Cardiac muscle cell (in vitro differentiated cells and primary cell): ENCODE data around the gene ZBTB12. TPM values are rescaled to one million over a fixed set of nuclear protein-coding genes. Genes with fewer than 3 reads are reported as not detected.

Source experiments
- DNase-seq, 2 donors: peaks; one replicate each; pipeline versions ENCODE4 v3.0.0 to v3.0.0-alpha.2; 2010 to 2017; ENCODE audit warnings: low read depth in 1 of 2, low spot score in 1 of 2
- H3K27ac ChIP-seq: fragments of 200-600 bp; sonication (generic); 2 replicates; pipeline ENCODE4 v1.5.1; 2016
- H3K27me3 ChIP-seq: fragments of 200-600 bp; sonication (generic); 2 replicates; pipeline ENCODE4 v1.6.0; 2016; ENCODE audit warnings: control low read depth
- H3K36me3 ChIP-seq: fragments of 200-600 bp; sonication (generic); 2 replicates; pipeline ENCODE4 v1.5.1; 2016; ENCODE audit warnings: control low read depth
- H3K4me1 ChIP-seq: fragments of 200-600 bp; sonication (generic); 2 replicates; pipeline ENCODE4 v1.8.1; 2017; ENCODE audit warnings: low read depth, mild to moderate bottlenecking, mixed run types
- H3K4me3 ChIP-seq: fragments of 200-600 bp; sonication (generic); 2 replicates; pipeline ENCODE4 v1.5.1; 2016; ENCODE audit warnings: mild to moderate bottlenecking
- H3K9me3 ChIP-seq: fragments of 200-600 bp; sonication (generic); 2 replicates; pipeline ENCODE4 v1.5.1; 2017; ENCODE audit warnings: low read depth, mild to moderate bottlenecking, control low read depth
- polyA plus RNA-seq: library from polyadenylated mRNA; unstranded; fragments of >200 nt; fragmentation: Nextera tagmentation; extraction: Ambion mirVana; gene quantifications from 2 replicates; pipeline ENCODE4 v1.2.1, GENCODE V29; 2016
- total RNA-seq: library from RNA; depleted of rRNA; stranded (reverse); fragments of >200 nt; gene quantifications from 2 replicates; pipeline ENCODE4 v1.2.3, GENCODE V29; 2016
- TF ChIP-seq, protein P1 (sequence below): IDR thresholded peaks from 2 replicates; pipeline ENCODE4 v1.5.1; 2012; ENCODE audit warnings: low read depth, mild to moderate bottlenecking, low read length

Gene ZBTB12
- total and polyA plus RNA-seq, 2 experiments from 2014 or later = 32.0 TPM; not detected in 1

DNA sequence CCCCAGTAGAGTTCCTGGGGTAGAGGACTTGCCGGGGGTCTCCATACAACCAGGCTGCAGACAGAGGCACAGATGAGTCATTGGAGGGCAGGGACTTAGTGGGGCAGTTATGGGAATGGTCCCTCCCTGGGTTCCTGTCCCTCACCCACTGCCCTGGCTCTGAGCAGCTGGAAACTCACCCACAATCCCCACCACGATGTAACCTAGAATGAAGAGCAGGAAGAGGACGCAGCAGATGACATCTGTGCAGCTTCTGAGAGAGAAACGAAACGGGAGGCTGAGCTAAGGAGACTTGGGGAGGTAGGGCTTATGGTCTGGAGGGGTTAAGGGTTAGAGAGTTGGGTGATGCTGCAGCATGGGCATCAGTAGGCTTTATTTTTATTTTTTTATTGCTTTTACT, 26.0 kb downstream of the ZBTB12 start:
- DNase-seq = no peak
- no peaks in the 10 kb centered on the region for H3K4me1 ChIP-seq
- TF ChIP-seq, protein P1, sequence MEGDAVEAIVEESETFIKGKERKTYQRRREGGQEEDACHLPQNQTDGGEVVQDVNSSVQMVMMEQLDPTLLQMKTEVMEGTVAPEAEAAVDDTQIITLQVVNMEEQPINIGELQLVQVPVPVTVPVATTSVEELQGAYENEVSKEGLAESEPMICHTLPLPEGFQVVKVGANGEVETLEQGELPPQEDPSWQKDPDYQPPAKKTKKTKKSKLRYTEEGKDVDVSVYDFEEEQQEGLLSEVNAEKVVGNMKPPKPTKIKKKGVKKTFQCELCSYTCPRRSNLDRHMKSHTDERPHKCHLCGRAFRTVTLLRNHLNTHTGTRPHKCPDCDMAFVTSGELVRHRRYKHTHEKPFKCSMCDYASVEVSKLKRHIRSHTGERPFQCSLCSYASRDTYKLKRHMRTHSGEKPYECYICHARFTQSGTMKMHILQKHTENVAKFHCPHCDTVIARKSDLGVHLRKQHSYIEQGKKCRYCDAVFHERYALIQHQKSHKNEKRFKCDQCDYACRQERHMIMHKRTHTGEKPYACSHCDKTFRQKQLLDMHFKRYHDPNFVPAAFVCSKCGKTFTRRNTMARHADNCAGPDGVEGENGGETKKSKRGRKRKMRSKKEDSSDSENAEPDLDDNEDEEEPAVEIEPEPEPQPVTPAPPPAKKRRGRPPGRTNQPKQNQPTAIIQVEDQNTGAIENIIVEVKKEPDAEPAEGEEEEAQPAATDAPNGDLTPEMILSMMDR = no peak
- no peaks in the 10 kb centered on the region for H3K27me3 ChIP-seq
- H3K9me3 ChIP-seq = no peaks in the 10 kb centered on the region
- H3K36me3 ChIP-seq = peaks cover 11% of the 10 kb centered on the region
- H3K4me3 ChIP-seq = no peak overlapping the region
- H3K27ac ChIP-seq = no peak overlapping the region

DNA sequence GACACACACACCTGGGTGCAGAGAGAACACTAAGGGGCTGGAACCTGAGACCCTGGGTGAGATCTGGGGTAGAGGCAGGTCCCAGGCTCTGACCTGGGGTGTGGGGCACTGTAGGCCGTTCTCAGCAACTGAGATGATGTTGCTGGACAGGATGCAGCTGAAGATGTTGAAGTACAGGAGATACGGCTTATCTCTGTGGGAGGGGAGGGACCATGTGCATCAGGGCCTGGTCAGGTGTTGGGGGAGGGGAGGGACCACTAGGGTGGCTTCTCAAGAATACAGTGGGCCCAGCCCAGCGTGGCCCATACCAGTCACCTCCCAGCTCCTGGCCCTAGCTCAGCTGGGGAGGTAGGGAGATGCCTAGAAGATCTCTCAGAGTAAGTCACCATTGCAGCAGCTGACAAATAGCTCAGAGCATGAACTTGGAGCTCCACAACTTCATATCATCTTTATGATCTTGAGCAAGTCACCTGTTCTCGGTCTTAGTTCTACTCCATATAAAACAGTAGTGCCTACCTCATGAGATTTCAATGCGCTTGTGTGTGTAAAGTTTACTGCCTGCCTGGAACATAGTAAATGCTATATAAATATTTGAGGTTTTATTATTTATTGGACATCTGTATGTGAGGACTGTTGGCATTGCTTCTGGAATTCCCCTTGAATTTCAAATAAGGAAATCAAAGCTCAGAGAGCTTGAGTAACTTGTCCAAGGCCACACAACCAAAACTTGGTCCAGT, 26.9 kb downstream of the ZBTB12 start:
- Histone ChIP-seq H3K36me3 (peaks cover 4% of the 10 kb centered on the region), H3K4me1 (no peaks in the 10 kb centered on the region), H3K9me3 (no peaks in the 10 kb centered on the region), H3K27me3 (no peaks in the 10 kb centered on the region), H3K27ac (no peak overlapping the region), H3K4me3 (no peak overlapping the region)
- DNase-seq = no peak
- TF ChIP-seq, protein P1 = no peak

DNA sequence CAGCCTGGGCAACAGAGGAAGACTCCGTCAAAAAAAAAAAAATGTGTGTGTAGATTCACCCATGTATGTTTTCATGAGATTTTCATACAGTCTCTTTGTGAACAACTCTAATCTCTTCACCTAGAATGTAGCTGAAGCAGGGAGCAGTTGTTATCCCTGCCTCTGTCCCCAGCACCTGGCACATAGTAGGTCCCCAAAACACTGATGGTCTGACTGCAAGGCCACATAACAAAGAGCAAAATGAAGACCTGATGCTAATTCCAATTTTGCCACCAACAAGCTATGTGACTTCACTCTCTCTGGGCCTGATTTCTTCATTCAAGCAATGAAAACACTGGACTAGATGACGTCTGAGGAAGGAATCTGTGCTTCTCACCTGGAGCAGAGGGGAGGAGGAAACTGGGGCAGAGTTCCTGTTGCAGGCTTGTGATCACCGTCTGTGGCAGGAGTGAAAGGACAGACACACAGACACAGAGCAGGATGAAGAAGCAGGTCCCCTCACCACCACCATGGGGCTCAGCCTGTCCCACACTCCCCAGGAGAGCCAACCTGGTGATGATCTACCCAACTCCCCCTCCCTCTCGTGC, 27.7 kb downstream of the ZBTB12 start:
- Histone ChIP-seq H3K36me3 (no peaks in the 10 kb centered on the region), H3K9me3 (no peaks in the 10 kb centered on the region), H3K4me3 (no peak overlapping the region), H3K27me3 (no peaks in the 10 kb centered on the region), H3K4me1 (no peaks in the 10 kb centered on the region), H3K27ac (no peak overlapping the region)
- TF ChIP-seq, protein P1 = no peak
- no peak for DNase-seq

DNA sequence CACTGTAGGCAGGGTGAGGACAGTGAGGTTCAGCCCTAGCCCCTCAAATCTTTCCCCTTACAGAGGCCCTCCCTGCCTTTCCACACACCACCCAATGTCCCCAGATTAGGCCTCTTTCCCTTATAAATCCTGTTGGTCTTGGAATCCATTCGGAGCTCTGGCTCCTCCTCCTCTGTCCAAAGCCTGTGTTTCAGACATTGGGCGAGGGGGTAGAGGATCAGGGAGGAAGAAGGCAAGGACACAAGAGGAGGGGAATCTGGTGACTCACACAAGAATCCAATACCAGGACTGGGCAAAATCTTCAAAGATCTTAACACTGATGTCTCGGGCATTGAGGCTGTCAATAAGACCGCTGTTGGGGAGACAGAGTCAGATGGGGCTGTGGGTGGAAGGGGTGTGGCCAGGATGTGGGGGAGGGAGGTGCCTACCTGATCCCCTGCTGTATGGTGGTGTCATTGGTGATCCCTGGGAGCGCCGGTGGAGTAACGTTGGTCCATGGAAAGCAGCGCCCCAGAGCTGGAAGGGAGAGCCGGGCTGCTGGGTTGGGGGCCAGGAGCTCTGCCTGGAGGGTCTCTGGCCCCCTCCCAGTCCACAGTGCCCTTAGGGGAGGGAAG, 30.7 kb downstream of the ZBTB12 start:
- Histone ChIP-seq H3K9me3 (no peaks in the 10 kb centered on the region), H3K4me3 (no peak overlapping the region), H3K4me1 (no peaks in the 10 kb centered on the region), H3K27ac (no peak overlapping the region), H3K36me3 (no peaks in the 10 kb centered on the region), H3K27me3 (no peaks in the 10 kb centered on the region)
- TF ChIP-seq, protein P1 = no peak
- DNase-seq = peak in 1 of 2 donors; percentile 31

DNA sequence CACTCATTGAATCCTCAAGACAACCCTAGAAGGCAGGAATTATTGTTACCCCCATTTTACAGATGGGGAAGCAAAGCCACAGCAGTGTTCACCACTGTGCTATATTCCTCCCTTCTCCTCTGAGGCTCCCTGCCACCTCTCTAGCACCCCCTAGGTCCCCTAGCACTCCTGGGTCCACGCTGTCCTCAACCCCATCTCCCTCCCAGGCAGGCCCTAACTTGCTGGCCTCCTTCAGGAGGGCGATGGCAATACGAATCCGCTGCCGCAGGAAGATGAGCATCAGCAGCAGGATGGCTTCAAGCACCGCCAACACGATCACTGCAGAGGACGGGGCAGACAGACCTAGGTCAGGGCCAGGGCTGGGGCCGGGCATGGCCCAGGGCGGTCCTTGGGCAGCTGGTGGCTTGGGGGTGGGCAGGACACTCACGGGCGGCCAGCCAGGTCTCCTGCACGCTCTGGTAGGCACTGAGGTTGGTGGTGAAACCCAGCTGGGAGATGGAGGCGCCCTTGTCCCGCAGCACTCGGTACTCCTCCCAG, 31.4 kb downstream of the ZBTB12 start:
- no peak overlapping the region for H3K27ac ChIP-seq
- H3K4me3 ChIP-seq = no peak overlapping the region
- DNase-seq = no peak
- H3K9me3 ChIP-seq = no peaks in the 10 kb centered on the region
- no peaks in the 10 kb centered on the region for H3K4me1 ChIP-seq
- no peaks in the 10 kb centered on the region for H3K36me3 ChIP-seq
- no peaks in the 10 kb centered on the region for H3K27me3 ChIP-seq
- TF ChIP-seq, protein P1 = no peak
